GM19035 (cell line): ENCODE measurements around the gene KCNJ6.
"Not testable (repeated sequence)": the region's sequence is repeated elsewhere in the genome, so short reads cannot be mapped to it uniquely, and the experiment has no call there.

Experiments
- ATAC-seq: cut with Tn5 transposase; IDR thresholded peaks from one replicate; pipeline ENCODE4 v1.9.1; 2021; ENCODE audit not compliant: unreplicated experiment

Gene KCNJ6

GRCh38 chr21:37686991-37687810 is 229.1 kb downstream of the KCNJ6 start:
- ATAC-seq = no peak

GRCh38 chr21:37684547-37684946 is 231.7 kb downstream of the KCNJ6 start:
- ATAC-seq = no peak

GRCh38 chr21:37684115-37684493 is 232.2 kb downstream of the KCNJ6 start:
- no peak for ATAC-seq

GRCh38 chr21:37683396-37684114 is 232.7 kb downstream of the KCNJ6 start:
- ATAC-seq = no peak

- no peak for ATAC-seq
Measured at GRCh38 chr21:37682966-37683365, 233.3 kb downstream of the KCNJ6 start.

GRCh38 chr21:37677006-37677405 is 239.3 kb downstream of the KCNJ6 start:
- ATAC-seq = no peak

GRCh38 chr21:37675202-37675801 is 241.0 kb downstream of the KCNJ6 start:
- ATAC-seq = no peak

- ATAC-seq = no peak
Measured at GRCh38 chr21:37673801-37674575, 242.3 kb downstream of the KCNJ6 start.

GRCh38 chr21:37671381-37671780 is 244.9 kb downstream of the KCNJ6 start:
- no peak for ATAC-seq

- no peak for ATAC-seq
Measured at GRCh38 chr21:37670883-37671282, 245.4 kb downstream of the KCNJ6 start.

- ATAC-seq = no peak
Measured at GRCh38 chr21:37669249-37669648, 247.0 kb downstream of the KCNJ6 start.

GRCh38 chr21:37668462-37669239 is 247.6 kb downstream of the KCNJ6 start:
- no peak for ATAC-seq

- ATAC-seq = no peak
Measured at GRCh38 chr21:37667380-37667779, 248.9 kb downstream of the KCNJ6 start.

GRCh38 chr21:37665230-37666024 is 250.8 kb downstream of the KCNJ6 start:
- no peak for ATAC-seq

GRCh38 chr21:37662227-37662626 is 254.0 kb downstream of the KCNJ6 start:
- not testable (repeated sequence) for ATAC-seq

- ATAC-seq = no peak
Measured at GRCh38 chr21:37660709-37661108, 255.5 kb downstream of the KCNJ6 start.

- no peak for ATAC-seq
Measured at GRCh38 chr21:37659874-37660273, 256.4 kb downstream of the KCNJ6 start.

GRCh38 chr21:37658817-37659458 is 257.3 kb downstream of the KCNJ6 start:
- no peak for ATAC-seq
